ENCODE data around the gene PEX10.

Gene PEX10

DNA sequence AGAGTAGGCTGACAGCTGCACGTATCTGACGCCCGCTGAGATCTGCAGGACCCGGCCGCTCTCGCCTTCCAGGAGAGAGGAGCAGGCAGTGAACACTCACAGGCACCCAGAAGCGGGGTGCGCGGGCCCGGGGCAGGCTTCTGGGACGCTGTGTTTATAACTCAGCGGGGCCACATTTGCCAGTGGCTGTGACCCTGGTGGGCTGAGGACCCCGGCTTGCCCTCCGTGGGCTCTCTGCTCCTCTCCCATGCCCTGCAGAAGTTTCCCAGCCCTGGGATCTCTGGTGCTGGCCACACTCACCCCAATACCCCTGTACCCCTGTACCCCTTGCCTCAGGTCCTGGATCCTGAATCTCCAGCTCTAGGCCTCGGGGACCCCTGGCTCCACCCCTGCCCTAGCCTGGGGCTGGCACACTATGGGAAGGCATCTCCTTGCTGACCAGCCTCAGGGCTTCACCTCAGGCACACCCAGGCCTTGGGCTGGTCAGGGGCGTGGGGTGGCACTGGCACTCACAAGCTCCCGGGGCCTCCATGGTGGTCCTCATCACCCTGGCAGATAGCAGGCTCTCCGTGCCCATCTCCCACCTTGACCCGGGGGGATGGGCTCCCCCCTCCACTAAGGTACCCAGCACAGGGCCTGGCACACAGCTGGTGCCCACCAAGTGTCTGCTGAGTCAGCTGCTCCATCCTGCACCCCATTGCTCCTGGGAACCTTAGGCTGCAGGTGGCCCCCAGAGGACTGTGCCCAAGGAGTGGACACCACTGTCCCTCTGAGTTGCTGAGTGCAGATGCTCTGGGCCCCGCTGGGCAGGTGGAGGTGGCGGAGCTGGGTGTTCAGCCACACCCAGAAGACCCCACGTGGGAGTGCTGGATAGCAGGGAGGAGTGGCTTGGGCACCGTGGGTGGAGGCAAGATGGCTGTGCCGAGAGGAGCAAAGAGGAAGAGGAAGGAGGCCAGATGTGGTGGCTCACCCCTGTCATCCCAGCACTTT, 53.4 kb downstream of the PEX10 start:
- DNase-seq (ENCODE audit: low spot score): no peak
- peak overlapping the region; percentile 30 for H2BK12ac ChIP-seq (ENCODE audit: low read length)
- no CpG with 5 or more reads among the region's 24 CpGs for WGBS, 2 donors (ENCODE audit: extremely low coverage in 2 of 2, insufficient read length in 2 of 2, insufficient replicate concordance in 1 of 2)

GRCh38 chr1:2358072-2358471, 54.3 kb downstream of the PEX10 start:
- Histone ChIP-seq H2BK15ac (ENCODE audit: low read length) (no peak overlapping the region), H3K27ac (replicated peaks; ENCODE audit: low read length) (no peak overlapping the region), H3K4me2 (ENCODE audit: insufficient read depth, low read length, poor library complexity, severe bottlenecking) (no peak overlapping the region), H3K4ac (ENCODE audit: low read length) (no peak overlapping the region), H2BK12ac (ENCODE audit: low read length) (no peak overlapping the region), H2AFZ (ENCODE audit: low read length) (no peak overlapping the region), H3K79me1 (ENCODE audit: low read depth, low read length) (no peaks in the 10 kb centered on the region), H4K91ac (ENCODE audit: low read depth, low read length, poor library complexity) (no peak overlapping the region), H3K23ac (ENCODE audit: low read depth, low read length, poor library complexity) (no peak overlapping the region), H4K8ac (ENCODE audit: low read depth, low read length) (no peak overlapping the region), H3K36me3 (replicated peaks in 1 of 2; ENCODE audit: control insufficient read depth in 2 of 2, insufficient read depth in 2 of 2, low read length in 2 of 2) (no peaks in the 10 kb centered on the region), H3K9ac (ENCODE audit: low read depth, low read length, poor library complexity) (no peak overlapping the region), H2BK120ac (ENCODE audit: low read depth, low read length) (no peak overlapping the region), H3K9me3 (replicated peaks in 1 of 2; ENCODE audit: control insufficient read depth in 2 of 2, insufficient read depth in 1 of 2, low read depth in 1 of 2, low read length in 2 of 2) (no peaks in the 10 kb centered on the region), H2BK5ac (ENCODE audit: low read length) (no peak overlapping the region), H3K27me3 (ENCODE audit: control insufficient read depth in 3 of 3, insufficient read depth in 3 of 3, low read depth in 1 of 3, low read length in 3 of 3) (peaks cover 0 to 2% (median 0%) of the 10 kb centered on the region in 3 experiments), H2AK5ac (ENCODE audit: low read depth, low read length) (no peak overlapping the region), H3K4me1 (ENCODE audit: control insufficient read depth in 2 of 2, insufficient read depth in 1 of 2, low read depth in 1 of 2, low read length in 2 of 2) (peaks cover under 1 to 2% of the 10 kb centered on the region in 2 donors), H3K18ac (ENCODE audit: low read length) (no peak overlapping the region), H3K14ac (ENCODE audit: low read length) (no peak overlapping the region), H3K4me3 (ENCODE audit: low read length in 2 of 2) (no peak overlapping the region)
- no CpG with 5 or more reads among the region's 13 CpGs for WGBS, 2 donors (ENCODE audit: extremely low coverage in 2 of 2, insufficient read length in 2 of 2, insufficient replicate concordance in 1 of 2)
- DNase-seq (ENCODE audit: low spot score): no peak

More for the DNA sequence above, 53.4 kb downstream of the PEX10 start:
- Histone ChIP-seq H4K91ac (ENCODE audit: low read depth, low read length, poor library complexity) (no peak overlapping the region), H2BK120ac (ENCODE audit: low read depth, low read length) (no peak overlapping the region), H3K9me3 (replicated peaks in 1 of 2; ENCODE audit: control insufficient read depth in 2 of 2, insufficient read depth in 1 of 2, low read depth in 1 of 2, low read length in 2 of 2) (peaks cover 0 to 3% of the 10 kb centered on the region in 2 donors), H3K4me2 (ENCODE audit: insufficient read depth, low read length, poor library complexity, severe bottlenecking) (no peak overlapping the region), H3K4me1 (ENCODE audit: control insufficient read depth in 2 of 2, insufficient read depth in 1 of 2, low read depth in 1 of 2, low read length in 2 of 2) (no peaks in the 10 kb centered on the region), H3K4me3 (ENCODE audit: low read length in 2 of 2) (no peak overlapping the region), H3K27ac (replicated peaks; ENCODE audit: low read length) (no peak overlapping the region), H3K18ac (ENCODE audit: low read length) (no peak overlapping the region), H4K8ac (ENCODE audit: low read depth, low read length) (no peak overlapping the region), H2BK15ac (ENCODE audit: low read length) (no peak overlapping the region), H3K79me1 (ENCODE audit: low read depth, low read length) (no peaks in the 10 kb centered on the region), H3K4ac (ENCODE audit: low read length) (no peak overlapping the region), H3K9ac (ENCODE audit: low read depth, low read length, poor library complexity) (no peak overlapping the region), H2AFZ (ENCODE audit: low read length) (no peak overlapping the region), H3K14ac (ENCODE audit: low read length) (no peak overlapping the region), H3K27me3 (ENCODE audit: control insufficient read depth in 3 of 3, insufficient read depth in 3 of 3, low read depth in 1 of 3, low read length in 3 of 3) (peaks cover 0 to 2% (median 0%) of the 10 kb centered on the region in 3 experiments), H2AK5ac (ENCODE audit: low read depth, low read length) (peak overlapping the region; percentile 14), H3K23ac (ENCODE audit: low read depth, low read length, poor library complexity) (peak overlapping the region; percentile 37), H3K36me3 (replicated peaks in 1 of 2; ENCODE audit: control insufficient read depth in 2 of 2, insufficient read depth in 2 of 2, low read length in 2 of 2) (no peaks in the 10 kb centered on the region), H2BK5ac (ENCODE audit: low read length) (no peak overlapping the region)

GRCh38 chr1:2356911-2357845, 55.2 kb downstream of the PEX10 start:
- Histone ChIP-seq H2BK12ac (ENCODE audit: low read length) (no peak overlapping the region), H3K27ac (replicated peaks; ENCODE audit: low read length) (no peak overlapping the region), H3K23ac (ENCODE audit: low read depth, low read length, poor library complexity) (peak overlapping the region; percentile 77), H3K18ac (ENCODE audit: low read length) (peak overlapping the region; percentile 46), H2AK5ac (ENCODE audit: low read depth, low read length) (peak overlapping the region; percentile 48), H3K4ac (ENCODE audit: low read length) (no peak overlapping the region), H3K9ac (ENCODE audit: low read depth, low read length, poor library complexity) (peak overlapping the region; percentile 54), H3K9me3 (replicated peaks in 1 of 2; ENCODE audit: control insufficient read depth in 2 of 2, insufficient read depth in 1 of 2, low read depth in 1 of 2, low read length in 2 of 2) (no peaks in the 10 kb centered on the region), H4K91ac (ENCODE audit: low read depth, low read length, poor library complexity) (no peak overlapping the region), H3K4me1 (ENCODE audit: control insufficient read depth in 2 of 2, insufficient read depth in 1 of 2, low read depth in 1 of 2, low read length in 2 of 2) (peaks cover 3% of the 10 kb centered on the region in 2 donors), H2BK15ac (ENCODE audit: low read length) (no peak overlapping the region), H3K4me2 (ENCODE audit: insufficient read depth, low read length, poor library complexity, severe bottlenecking) (no peak overlapping the region), H3K79me1 (ENCODE audit: low read depth, low read length) (no peaks in the 10 kb centered on the region), H2BK5ac (ENCODE audit: low read length) (no peak overlapping the region), H3K14ac (ENCODE audit: low read length) (peak overlapping the region; percentile 42), H2AFZ (ENCODE audit: low read length) (no peak overlapping the region), H3K27me3 (ENCODE audit: control insufficient read depth in 3 of 3, insufficient read depth in 3 of 3, low read depth in 1 of 3, low read length in 3 of 3) (peaks cover 0 to 2% (median 0%) of the 10 kb centered on the region in 3 experiments), H2BK120ac (ENCODE audit: low read depth, low read length) (no peak overlapping the region), H4K8ac (ENCODE audit: low read depth, low read length) (no peak overlapping the region), H3K36me3 (replicated peaks in 1 of 2; ENCODE audit: control insufficient read depth in 2 of 2, insufficient read depth in 2 of 2, low read length in 2 of 2) (no peaks in the 10 kb centered on the region), H3K4me3 (ENCODE audit: low read length in 2 of 2) (no peak overlapping the region)
- DNase-seq (ENCODE audit: low spot score): no peak
- WGBS, 2 donors (ENCODE audit: extremely low coverage in 2 of 2, insufficient read length in 2 of 2, insufficient replicate concordance in 1 of 2): no CpG with 5 or more reads among the region's 37 CpGs
